GM18861 (cell line): ENCODE results near the gene GLT6D1.

Source experiments
- ATAC-seq: cut with Tn5 transposase; IDR thresholded peaks from one replicate; pipeline ENCODE4 v1.9.1; 2021; ENCODE audit not compliant: unreplicated experiment

GLT6D1 gene

DNA sequence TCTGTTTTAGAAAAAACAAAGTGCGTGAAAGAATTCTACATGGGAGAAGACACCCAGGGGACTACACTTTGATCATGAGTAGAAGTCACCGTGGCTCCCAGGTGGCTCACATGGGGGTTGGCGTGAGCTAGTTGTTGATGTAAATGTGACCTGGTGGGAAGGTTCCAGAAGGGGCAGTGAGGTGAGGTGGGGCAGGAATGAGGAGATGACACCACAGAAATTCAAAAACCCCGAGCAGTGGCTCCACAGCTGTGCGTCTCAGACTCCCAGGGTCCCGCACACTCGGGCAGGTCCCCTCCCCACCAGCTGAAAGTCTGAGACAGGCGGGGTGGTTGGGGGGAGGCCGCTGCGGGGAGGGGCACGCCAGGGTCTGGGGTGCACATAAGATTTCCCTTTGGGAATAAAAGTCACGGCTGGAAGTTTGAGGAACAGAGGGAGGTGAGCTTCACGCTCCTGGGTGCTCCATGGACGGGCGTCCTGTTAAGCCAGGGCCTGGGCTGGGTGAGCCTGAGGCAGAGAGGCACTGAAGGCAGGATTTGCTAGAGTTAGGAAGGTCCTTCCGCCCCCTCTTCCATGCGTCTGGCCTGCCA lies 29.9 kb downstream of the GLT6D1 start:
- no peak for ATAC-seq

- ATAC-seq: no peak
Observed at GRCh38 chr9:135608999-135609317, 30.4 kb downstream of the GLT6D1 start.

GRCh38 chr9:135608294-135608998 lies 30.9 kb downstream of the GLT6D1 start:
- ATAC-seq: no peak

DNA sequence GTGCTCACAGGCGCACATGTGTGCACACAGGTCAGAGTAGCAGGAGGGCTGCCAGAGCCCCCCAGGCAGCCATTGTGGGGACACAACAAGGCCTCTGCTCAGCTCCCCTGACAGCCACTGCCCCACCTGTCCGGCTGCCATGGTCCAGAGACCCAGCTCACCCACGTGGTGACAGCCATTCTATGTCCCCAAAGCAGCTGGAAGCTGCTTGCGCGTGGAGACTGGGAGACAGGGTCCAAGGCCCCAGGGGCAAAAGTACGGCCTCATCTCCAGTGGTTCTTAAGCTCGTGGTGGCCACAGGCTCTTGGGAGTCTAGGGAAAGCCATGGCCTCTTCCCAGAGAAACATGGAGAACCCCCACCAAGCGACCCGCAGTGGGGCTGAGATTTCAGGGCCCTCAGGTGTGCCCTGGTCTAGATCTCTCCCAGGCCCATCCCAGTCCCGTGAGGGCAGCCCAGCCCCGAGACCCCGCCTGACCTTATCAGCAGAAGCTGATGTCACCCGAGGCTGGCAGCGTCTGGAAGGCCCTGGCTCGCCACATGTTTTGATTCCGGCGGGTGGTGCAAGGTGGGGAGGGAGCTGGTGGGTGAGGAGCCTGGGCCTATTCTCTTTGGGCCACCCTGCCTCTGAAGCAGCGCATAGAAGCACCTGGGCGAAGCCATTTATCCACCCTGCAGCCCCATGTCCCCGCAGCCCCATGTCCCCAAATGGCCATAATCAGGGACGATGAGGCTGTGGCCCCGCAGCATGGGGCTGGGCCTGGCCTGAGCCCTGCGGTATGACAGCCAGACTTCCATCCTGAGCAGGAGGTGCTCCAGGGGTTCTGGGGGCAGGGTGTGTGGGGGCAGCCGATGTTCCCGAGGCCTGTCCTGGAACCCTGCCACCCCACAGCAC lies 31.7 kb downstream of the GLT6D1 start:
- no peak for ATAC-seq

- no peak for ATAC-seq
Observed at GRCh38 chr9:135606885-135607259, 32.5 kb downstream of the GLT6D1 start.

- no peak for ATAC-seq
Observed at GRCh38 chr9:135605238-135605781, 34.0 kb downstream of the GLT6D1 start.

DNA sequence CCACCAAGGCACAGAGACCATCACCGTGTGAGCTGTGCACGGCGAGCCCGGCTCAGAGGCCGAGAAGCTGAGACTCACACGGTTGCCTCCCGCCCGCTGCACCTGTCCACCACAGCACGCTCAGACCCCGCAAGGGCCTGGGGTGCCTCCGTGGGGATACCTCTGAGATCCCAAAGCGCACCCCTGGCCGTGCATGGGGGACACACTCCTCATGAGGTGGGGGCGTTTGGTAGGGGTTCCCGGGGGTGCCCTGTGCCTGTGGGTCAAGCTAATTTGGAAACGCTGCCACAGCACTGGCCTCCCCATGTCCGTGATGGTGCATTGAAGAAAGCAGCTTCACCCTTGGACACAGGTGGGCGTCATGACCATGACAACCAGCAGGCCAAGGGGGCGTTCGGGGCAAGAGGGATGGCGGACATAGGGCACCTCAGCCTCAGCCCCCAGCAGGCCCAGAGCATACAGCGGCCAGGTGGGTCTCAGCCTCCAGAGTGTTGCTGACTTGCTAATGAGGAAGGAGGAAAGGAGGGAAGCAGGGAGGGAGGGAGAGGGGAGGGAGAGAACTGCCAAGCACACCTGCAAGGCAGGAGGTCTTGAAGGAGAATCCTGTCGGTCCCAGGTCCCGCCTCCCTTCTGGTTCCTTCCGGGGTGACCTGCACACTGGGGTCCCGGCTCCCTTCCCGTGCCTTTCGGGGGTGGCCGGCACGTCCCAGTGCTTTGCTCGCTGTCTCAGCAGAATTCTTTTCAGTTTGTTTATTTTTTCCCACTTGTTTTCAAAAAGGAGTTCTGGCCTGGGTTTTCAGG lies 34.7 kb downstream of the GLT6D1 start:
- no peak for ATAC-seq

GRCh38 chr9:135602789-135603481 lies 36.4 kb downstream of the GLT6D1 start:
- no peak for ATAC-seq

GRCh38 chr9:135601988-135602387 lies 37.4 kb downstream of the GLT6D1 start:
- ATAC-seq: no peak

DNA sequence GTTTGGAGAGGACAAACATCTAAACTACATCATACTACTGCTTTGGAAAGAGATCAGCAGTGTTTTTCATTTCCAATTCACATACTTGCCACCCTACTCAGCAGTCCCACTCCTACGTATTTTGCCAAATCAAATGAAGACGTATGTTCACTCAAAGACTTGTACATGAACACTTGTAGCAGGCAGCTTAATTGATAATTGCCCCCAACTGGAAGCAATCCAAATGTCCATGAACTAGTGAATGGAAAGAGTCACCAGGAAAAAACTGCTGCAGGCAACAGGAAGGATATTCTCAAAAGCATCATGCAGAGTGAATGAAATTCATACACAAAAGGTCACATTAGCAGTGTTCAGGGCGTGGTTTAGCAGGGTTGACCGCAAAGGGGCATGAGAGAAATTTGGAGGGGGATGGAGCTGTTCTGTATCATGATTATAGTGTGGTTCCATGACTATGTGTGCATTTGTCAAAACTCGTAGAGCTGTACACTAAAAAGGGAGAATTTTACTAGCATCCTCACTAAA lies 39.0 kb downstream of the GLT6D1 start:
- no peak for ATAC-seq

- no peak for ATAC-seq
Observed at GRCh38 chr9:135596211-135596610, 43.1 kb downstream of the GLT6D1 start.

DNA sequence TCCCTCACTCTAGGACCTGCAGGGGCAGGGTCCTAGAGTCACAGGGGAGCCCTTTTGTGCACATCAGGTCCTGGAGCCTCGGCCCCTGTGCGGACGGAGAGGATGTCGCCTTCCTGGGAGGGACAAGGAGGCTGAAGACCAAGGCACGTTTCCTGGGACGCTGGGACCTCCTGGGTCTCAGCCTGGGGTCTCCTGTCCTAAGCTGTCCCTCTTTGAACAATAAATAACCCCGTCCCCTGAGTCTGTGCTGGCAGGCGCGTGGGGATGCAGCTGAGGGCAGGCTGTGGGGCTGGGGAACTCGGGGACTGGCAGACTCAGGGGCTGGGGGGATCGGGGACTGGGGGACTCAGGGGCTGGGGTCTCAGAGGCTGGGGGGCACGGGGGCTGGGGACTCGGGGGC lies 46.7 kb downstream of the GLT6D1 start:
- no peak for ATAC-seq

DNA sequence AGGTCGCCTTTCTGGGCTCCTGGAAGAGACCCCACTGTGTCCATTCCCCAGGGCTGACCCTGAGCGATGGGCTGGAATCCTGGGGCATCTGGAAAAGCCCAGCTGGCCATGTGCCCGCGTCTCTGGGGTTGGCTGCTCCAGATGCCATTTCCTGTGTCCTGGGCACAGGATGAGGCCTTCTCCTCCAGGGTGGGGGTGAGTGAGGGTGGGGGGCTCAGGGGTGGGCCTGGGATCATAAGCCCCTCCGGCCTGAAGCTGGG lies 47.1 kb downstream of the GLT6D1 start:
- ATAC-seq: no peak

DNA sequence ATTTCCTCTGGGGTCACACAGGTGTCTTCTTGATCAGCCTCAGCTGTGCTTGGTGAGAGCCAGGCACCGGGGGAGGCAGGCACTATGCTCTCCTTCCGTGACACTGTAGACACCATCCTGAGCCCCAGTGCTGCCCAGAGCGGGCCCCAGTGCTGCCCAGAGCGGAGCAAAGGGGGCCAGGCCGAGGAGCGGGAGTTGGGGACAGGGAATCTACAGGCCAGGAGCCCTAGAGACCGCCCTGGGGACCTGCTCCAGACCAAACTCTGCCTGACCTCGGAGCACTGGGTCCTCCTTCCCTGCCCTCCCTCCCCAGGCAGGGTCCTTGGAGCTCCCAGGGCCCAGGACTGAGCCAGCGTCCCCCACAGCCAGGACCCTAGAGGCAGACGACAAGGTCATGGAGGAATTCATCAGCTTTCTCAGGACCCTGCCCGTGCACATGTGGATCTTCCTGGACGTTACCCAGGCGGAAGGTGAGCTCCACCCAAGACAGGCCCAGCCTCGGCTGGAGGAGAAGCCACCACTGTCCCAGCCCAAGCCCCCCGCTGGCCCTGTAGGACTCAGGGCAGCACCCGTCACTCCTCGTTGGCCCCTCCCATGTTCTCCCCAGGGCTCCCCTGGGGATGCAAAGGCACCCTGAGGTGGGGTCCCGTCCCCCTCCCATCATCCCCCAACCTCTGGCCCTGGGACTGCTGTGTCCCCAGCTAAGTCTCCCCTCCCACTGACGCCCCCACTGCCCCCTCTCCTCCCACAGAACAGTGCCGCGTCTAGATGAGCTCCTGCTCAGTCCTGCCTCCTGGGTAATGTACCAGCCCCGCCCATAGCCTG lies 47.6 kb downstream of the GLT6D1 start:
- ATAC-seq: no peak

DNA sequence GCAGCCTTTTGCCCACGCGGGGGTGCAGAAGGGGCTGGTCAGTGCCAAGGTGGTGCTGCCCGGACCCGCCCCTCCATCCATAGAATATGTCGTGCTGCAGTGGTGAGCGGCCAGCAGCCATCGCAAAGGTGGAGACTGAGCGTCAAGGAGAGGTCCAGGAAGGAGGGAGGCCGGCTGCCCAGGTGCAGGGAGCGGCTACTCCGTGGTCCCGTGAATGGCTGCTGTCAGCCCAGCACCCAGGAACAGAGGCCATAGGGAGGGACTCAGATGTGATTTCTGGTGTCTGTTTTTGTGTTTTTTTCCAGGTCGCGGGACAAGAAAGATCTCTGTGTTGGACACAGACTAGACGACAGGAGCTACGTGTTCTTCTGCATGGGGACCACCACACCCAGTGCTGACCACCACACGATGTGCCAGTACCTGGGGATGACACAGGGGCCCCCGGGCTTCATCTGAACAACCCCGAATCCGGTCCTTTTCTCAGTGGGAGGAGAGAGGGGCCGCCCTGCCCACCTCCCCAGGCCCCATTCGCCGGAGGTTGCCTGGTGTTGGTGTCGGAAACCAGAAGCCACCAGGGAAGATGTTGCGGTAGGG lies 48.8 kb downstream of the GLT6D1 start:
- ATAC-seq: no peak

GRCh38 chr9:135589596-135590485 lies 49.5 kb downstream of the GLT6D1 start:
- no peak for ATAC-seq

DNA sequence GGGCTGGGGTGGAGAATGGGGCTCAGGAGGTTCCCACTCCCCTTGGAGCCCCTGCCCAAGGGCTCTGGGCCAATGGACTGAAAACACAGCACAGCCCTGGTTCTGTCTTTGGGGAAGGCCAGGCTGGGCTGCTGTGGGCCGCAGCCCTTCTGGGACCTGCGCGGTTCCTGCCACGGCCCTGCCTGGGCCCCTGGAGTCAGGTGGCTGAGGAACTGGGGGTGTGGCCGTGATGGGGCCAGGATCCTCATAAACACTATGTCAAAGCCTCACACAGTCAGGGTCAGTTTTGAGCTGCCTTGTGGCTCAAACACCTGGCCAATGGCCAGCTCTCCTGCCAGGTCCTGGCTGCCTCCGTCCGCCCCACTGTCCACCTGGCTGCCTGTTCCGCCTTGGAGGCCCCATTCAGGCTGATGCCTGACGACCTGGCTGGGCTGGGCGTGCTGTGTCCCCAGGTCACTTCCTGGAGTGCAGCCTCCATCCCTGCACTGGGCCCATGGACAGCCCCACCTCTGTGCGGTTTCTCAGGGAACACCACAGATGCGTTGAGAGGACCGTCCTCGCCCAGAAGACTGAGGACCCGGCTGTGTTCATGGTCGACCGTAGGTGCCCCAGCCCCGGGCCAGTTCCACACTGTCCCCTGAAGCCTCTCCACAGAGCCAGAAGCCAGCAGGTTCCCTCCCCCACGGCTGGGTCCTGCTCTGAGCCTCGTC lies 50.3 kb downstream of the GLT6D1 start:
- no peak for ATAC-seq

DNA sequence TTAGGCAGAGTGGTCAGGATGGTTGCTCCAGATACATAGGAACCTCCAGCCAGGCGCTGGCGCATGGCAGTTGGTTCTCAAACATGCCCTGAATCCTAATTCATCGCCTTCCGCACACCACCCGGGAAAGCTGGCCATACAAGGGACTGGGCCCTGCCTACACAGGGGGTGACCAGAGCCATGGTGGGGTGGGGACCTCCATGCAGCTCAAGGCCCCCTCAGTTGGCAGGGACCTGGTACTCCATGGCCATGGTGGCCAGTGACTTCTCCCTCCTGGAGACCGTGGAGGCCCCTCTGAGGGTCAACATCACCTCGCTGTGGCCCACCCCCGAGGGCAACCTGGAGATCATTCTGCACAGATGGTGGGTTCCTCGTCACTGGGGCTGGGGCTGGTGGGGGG lies 51.0 kb downstream of the GLT6D1 start:
- no peak for ATAC-seq
